Measurements from ENCODE around the gene GALNT6. TPM values are rescaled to one million over a fixed set of nuclear protein-coding genes. Genes with fewer than 3 reads are reported as not detected.

GALNT6 gene
- total and polyA plus RNA-seq, 3 donors from 2014 or later, result 1.7 to 2.8 (median 2.8) TPM

DNA sequence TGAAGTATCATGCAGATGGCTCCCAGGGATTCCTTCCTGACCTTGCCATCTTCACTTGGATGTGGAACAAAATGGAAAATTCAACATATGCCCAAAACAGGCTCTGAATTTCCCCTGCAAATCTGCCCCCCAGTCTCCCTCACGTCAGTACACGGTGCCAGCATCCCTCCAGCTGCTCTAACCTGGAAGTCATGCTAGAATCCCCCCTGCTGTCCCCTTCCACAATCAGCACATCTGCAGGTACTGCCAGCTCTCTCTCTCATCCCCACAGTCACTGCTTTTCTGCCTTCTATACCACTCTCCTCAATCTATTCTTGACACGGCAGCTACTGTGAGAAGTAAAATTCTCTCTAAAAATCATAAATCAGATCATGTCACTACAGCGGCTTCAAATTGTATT lies 21.6 kb downstream of the GALNT6 start:
- intact Hi-C loops (cut with DNase I; ENCODE audit: low total_unique reads), result no loop called here
- 91 to 95% methylated on average over 4 of the region's 4 CpGs for WGBS, 2 donors
- H3K36me3 ChIP-seq (ENCODE audit: low read depth, missing control alignments), result no peaks in the 10 kb centered on the region

GRCh38 chr12:51368640-51369517 lies 22.3 kb downstream of the GALNT6 start:
- Histone ChIP-seq H3K27me3 (no peaks in the 10 kb centered on the region), H3K9me3 (no peaks in the 10 kb centered on the region), H3K4me1 (peaks cover 9% of the 10 kb centered on the region), H3K36me3 (ENCODE audit: low read depth, missing control alignments) (no peaks in the 10 kb centered on the region), H3K4me3 (no peak overlapping the region), H3K27ac (no peak overlapping the region)
- DNase-seq, result peak; percentile 28
- TF ChIP-seq POLR2A (IDR thresholded peaks at IDR 0.05), result no peak
- TF ChIP-seq CTCF (IDR thresholded peaks at IDR 0.05), result no peak
- WGBS, 2 donors, result 75 to 80% methylated on average over 15 to 17 of the region's 17 CpGs
- intact Hi-C loops (cut with DNase I; ENCODE audit: low total_unique reads), result no loop called here

More for the DNA sequence above, 21.6 kb downstream of the GALNT6 start:
- no peak for TF ChIP-seq POLR2A (IDR thresholded peaks at IDR 0.05)
- TF ChIP-seq CTCF (IDR thresholded peaks at IDR 0.05), result no peak
- Histone ChIP-seq H3K4me1 (peaks cover 9% of the 10 kb centered on the region), H3K4me3 (no peak overlapping the region), H3K27me3 (no peaks in the 10 kb centered on the region), H3K9me3 (no peaks in the 10 kb centered on the region), H3K27ac (no peak overlapping the region)
- no peak for DNase-seq

DNA sequence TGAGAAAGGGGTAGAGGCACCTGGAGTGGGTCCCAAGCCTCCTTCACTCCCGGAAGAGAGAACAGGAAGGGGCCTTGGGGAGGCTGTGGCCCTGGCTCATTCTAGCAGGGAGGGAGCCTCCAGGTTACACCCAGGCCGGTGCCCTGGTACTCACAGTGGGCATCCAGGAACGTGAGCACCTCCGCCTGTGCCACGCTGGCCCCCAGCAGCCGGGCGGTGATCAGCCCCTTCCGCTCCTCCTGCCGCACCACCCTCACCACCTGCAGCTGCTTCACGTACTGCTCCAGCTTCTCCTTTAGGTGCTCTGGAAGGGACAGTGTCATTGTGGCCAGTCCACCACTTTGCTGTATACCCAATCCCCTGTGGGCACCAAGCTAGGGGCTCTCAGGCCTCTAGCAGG lies 25.9 kb downstream of the GALNT6 start:
- no peak for TF ChIP-seq POLR2A (IDR thresholded peaks at IDR 0.05)
- no peak for TF ChIP-seq CTCF (IDR thresholded peaks at IDR 0.05)
- intact Hi-C loops (cut with DNase I; ENCODE audit: low total_unique reads), result no loop called here
- 95 to 100% methylated on average over 9 to 10 of the region's 10 CpGs for WGBS, 2 donors

DNA sequence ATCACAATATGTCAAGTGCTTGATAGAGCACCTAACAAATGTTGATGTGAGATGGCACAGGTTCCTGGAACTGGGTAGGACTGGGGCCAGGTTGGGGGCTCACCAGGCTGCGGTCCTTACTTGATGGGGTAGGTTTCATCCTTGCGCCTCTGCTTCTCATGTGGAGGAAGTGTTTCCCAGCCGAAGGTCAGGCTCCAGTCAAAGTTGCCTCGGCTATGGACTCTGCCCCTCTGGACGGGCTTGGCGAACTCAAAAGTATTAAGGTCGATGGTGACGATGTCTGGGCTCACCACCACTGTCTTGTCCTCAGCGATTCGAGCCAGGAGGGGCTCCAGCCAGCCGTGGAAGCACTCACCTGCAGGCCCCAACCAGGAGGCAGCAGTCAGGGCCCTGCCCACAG lies 27.2 kb downstream of the GALNT6 start:
- H3K4me1 ChIP-seq, result no peaks in the 10 kb centered on the region
- no peaks in the 10 kb centered on the region for H3K9me3 ChIP-seq
- no peak overlapping the region for H3K4me3 ChIP-seq
- DNase-seq, result no peak
- intact Hi-C loops (cut with DNase I; ENCODE audit: low total_unique reads), result no loop called here
- no peaks in the 10 kb centered on the region for H3K36me3 ChIP-seq (ENCODE audit: low read depth, missing control alignments)
- no peak for TF ChIP-seq POLR2A (IDR thresholded peaks at IDR 0.05)
- TF ChIP-seq CTCF (IDR thresholded peaks at IDR 0.05), result no peak
- WGBS, 2 donors, result 93% methylated on average over 10 to 11 of the region's 11 CpGs
- no peak overlapping the region for H3K27ac ChIP-seq
- H3K27me3 ChIP-seq, result no peaks in the 10 kb centered on the region

More for the DNA sequence above, 25.9 kb downstream of the GALNT6 start:
- no peak overlapping the region for H3K27ac ChIP-seq
- no peaks in the 10 kb centered on the region for H3K36me3 ChIP-seq (ENCODE audit: low read depth, missing control alignments)
- no peak for DNase-seq
- no peaks in the 10 kb centered on the region for H3K27me3 ChIP-seq
- no peak overlapping the region for H3K4me3 ChIP-seq
- H3K4me1 ChIP-seq, result no peaks in the 10 kb centered on the region
- H3K9me3 ChIP-seq, result no peaks in the 10 kb centered on the region

All from testis (tissue), 3 donors.